ENCODE results near the gene FBXO27. TPM values are rescaled to one million over a fixed set of nuclear protein-coding genes. Genes with fewer than 3 reads are reported as not detected.

The FBXO27 gene
- polyA plus RNA-seq, 1 donor from 2014 or later = 2.7 TPM

DNA sequence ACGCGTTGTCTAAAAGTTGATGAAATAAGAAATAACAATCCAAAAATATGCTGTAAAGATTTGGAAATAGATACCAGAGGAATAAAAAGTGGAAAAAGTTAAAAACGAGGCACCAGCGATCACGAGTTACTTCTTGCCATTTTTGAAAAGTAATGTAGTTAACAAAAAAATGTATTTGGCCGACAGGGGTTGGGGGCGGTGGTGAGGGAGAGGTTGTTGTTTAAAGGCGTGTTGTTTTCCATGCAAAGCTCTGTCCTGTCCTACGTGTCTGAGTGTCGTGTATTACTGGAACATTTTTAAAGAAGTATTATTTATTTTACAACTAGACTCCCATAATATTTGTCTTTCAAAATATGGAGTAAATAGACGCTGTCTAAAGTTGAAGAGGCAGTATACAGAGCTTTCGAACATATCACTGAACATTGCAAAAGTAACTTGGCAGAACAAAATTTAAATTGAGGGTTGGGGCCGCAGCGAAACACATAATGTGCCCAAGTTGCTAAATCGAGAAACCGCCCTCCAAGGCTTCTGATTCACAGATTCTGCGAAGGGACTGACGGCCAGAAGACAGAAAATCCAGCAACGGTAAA is 57.6 kb downstream of the FBXO27 start:
- H3K27me3 ChIP-seq (ENCODE audit: insufficient read depth, low read depth, low read length) = peaks cover 17% of the 10 kb centered on the region
- H3K36me3 ChIP-seq (ENCODE audit: insufficient read depth, low read length) = no peaks in the 10 kb centered on the region
- no peaks in the 10 kb centered on the region for H3K9me3 ChIP-seq (ENCODE audit: low read length)
- H3K4me3 ChIP-seq (ENCODE audit: low read length) = no peak overlapping the region
- H4K20me1 ChIP-seq (ENCODE audit: insufficient read depth) = no peaks in the 10 kb centered on the region
- TF ChIP-seq, protein P1, sequence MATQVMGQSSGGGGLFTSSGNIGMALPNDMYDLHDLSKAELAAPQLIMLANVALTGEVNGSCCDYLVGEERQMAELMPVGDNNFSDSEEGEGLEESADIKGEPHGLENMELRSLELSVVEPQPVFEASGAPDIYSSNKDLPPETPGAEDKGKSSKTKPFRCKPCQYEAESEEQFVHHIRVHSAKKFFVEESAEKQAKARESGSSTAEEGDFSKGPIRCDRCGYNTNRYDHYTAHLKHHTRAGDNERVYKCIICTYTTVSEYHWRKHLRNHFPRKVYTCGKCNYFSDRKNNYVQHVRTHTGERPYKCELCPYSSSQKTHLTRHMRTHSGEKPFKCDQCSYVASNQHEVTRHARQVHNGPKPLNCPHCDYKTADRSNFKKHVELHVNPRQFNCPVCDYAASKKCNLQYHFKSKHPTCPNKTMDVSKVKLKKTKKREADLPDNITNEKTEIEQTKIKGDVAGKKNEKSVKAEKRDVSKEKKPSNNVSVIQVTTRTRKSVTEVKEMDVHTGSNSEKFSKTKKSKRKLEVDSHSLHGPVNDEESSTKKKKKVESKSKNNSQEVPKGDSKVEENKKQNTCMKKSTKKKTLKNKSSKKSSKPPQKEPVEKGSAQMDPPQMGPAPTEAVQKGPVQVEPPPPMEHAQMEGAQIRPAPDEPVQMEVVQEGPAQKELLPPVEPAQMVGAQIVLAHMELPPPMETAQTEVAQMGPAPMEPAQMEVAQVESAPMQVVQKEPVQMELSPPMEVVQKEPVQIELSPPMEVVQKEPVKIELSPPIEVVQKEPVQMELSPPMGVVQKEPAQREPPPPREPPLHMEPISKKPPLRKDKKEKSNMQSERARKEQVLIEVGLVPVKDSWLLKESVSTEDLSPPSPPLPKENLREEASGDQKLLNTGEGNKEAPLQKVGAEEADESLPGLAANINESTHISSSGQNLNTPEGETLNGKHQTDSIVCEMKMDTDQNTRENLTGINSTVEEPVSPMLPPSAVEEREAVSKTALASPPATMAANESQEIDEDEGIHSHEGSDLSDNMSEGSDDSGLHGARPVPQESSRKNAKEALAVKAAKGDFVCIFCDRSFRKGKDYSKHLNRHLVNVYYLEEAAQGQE (IDR thresholded peaks at IDR 0.05; ENCODE audit: borderline replicate concordance) = no peak
- TF ChIP-seq SMC3 (conservative IDR thresholded peaks at IDR 0.05; ENCODE audit: poor library complexity) (no peak), POLR2AphosphoS5 (IDR thresholded peaks at IDR 0.05) (no peak), EZH2 (IDR thresholded peaks at IDR 0.05; ENCODE audit: borderline replicate concordance, insufficient read depth, low read length, poor library complexity, severe bottlenecking) (no peak), TAF1 (IDR thresholded peaks at IDR 0.05; ENCODE audit: low read depth) (no peak)
- TF ChIP-seq, protein P2, sequence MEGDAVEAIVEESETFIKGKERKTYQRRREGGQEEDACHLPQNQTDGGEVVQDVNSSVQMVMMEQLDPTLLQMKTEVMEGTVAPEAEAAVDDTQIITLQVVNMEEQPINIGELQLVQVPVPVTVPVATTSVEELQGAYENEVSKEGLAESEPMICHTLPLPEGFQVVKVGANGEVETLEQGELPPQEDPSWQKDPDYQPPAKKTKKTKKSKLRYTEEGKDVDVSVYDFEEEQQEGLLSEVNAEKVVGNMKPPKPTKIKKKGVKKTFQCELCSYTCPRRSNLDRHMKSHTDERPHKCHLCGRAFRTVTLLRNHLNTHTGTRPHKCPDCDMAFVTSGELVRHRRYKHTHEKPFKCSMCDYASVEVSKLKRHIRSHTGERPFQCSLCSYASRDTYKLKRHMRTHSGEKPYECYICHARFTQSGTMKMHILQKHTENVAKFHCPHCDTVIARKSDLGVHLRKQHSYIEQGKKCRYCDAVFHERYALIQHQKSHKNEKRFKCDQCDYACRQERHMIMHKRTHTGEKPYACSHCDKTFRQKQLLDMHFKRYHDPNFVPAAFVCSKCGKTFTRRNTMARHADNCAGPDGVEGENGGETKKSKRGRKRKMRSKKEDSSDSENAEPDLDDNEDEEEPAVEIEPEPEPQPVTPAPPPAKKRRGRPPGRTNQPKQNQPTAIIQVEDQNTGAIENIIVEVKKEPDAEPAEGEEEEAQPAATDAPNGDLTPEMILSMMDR (IDR thresholded peaks at IDR 0.05; ENCODE audit: poor library complexity, severe bottlenecking) = no peak
- H2AFZ ChIP-seq (ENCODE audit: low read depth, low read length) = no peak overlapping the region
- no peak overlapping the region for H3K4me2 ChIP-seq (ENCODE audit: low read length)
- no peak overlapping the region for H3K9ac ChIP-seq (ENCODE audit: low read length)
- no peaks in the 10 kb centered on the region for H3F3A ChIP-seq (ENCODE audit: insufficient read depth, low read length, poor library complexity, severe bottlenecking)
- no peaks in the 10 kb centered on the region for H3K9me2 ChIP-seq (ENCODE audit: insufficient read depth, low read length)
- no peak overlapping the region for H3K27ac ChIP-seq (ENCODE audit: low read length)
- no peaks in the 10 kb centered on the region for H3K79me2 ChIP-seq (replicated peaks; ENCODE audit: insufficient read depth, low read length)

Other genes starting within 250 kb of the FBXO27 start
- not detected in 2 replicates for gene LGALS7B, start 243.3 kb downstream of the FBXO27 start, polyA plus RNA-seq
- 1.2 and 1.3 TPM in 2 replicates for gene LGALS4, start 219.6 kb downstream of the FBXO27 start, polyA plus RNA-seq
- gene ECH1, start 200.8 kb downstream of the FBXO27 start, polyA plus RNA-seq = 38.4 and 42.2 TPM in 2 replicates
- 315 and 331 TPM in 2 replicates for gene HNRNPL, start 182.6 kb downstream of the FBXO27 start, polyA plus RNA-seq
- 0.66 and 0.77 TPM in 2 replicates for gene RINL, start 154.3 kb downstream of the FBXO27 start, polyA plus RNA-seq
- gene SIRT2, start 132.9 kb downstream of the FBXO27 start, polyA plus RNA-seq = 102 and 117 TPM in 2 replicates
- 11.9 and 21.4 TPM in 2 replicates for gene NFKBIB, start 132.6 kb downstream of the FBXO27 start, polyA plus RNA-seq
- gene CCER2, start 120.4 kb downstream of the FBXO27 start, polyA plus RNA-seq = 2.3 and 2.5 TPM in 2 replicates
- gene SARS2, start 101.8 kb downstream of the FBXO27 start, polyA plus RNA-seq = 14.6 and 19.4 TPM in 2 replicates
- gene MRPS12, start 101.6 kb downstream of the FBXO27 start, polyA plus RNA-seq = 30.0 and 40.3 TPM in 2 replicates
- not detected in 2 replicates for gene FBXO17, start 56.8 kb downstream of the FBXO27 start, polyA plus RNA-seq
- gene ACP7, start 51.8 kb upstream of the FBXO27 start, polyA plus RNA-seq = not detected in 2 replicates
- 5.4 and 7.2 TPM in 2 replicates for gene PAK4, start 93.2 kb upstream of the FBXO27 start, polyA plus RNA-seq
- not detected in 2 replicates for gene NCCRP1, start 164.4 kb upstream of the FBXO27 start, polyA plus RNA-seq
- gene SYCN, start 171.7 kb upstream of the FBXO27 start, polyA plus RNA-seq = not detected in 2 replicates
- not detected in 2 replicates for gene IFNL3, start 212.5 kb upstream of the FBXO27 start, polyA plus RNA-seq
- gene IFNL4, start 216.3 kb upstream of the FBXO27 start, polyA plus RNA-seq = not detected in 2 replicates
- gene IFNL2, start 235.8 kb upstream of the FBXO27 start, polyA plus RNA-seq = not detected in 2 replicates

Data from neural cell (in vitro differentiated cells).